HG02938 (cell line): ENCODE measurements around the gene RGPD8.
"Not testable (repeated sequence)": the region's sequence is repeated elsewhere in the genome, so short reads cannot be mapped to it uniquely, and the experiment has no call there.

Source experiments
- ATAC-seq: cut with Tn5 transposase; IDR thresholded peaks from one replicate; pipeline ENCODE4 v1.9.1; 2021; ENCODE audit warnings: mild to moderate bottlenecking, moderate library complexity; ENCODE audit not compliant: unreplicated experiment

Gene RGPD8

DNA sequence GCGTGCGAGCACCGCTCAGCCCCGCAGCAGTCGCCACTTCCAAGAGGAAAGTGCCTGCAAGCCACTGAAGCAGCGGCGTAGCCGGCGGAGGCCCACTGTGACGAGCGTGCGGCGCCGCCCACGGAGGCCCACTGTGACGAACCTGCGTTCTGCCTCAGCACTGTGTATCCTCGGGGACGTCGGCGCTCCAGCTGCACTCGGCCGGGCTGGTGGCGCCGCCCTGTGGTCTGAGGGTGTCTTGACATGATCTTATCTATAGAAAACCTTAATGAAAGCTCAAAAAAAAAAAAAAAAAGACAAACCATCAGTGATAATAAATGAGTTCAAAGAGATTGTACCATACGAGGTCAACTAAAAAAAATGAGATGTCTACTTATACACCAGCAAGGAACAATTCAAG lies at the start of gene RGPD8:
Gene RGPD8, minus strand, starts transcription at position 166 of the 400 bp plus-strand sequence. CDS start 192 bp downstream, outside the sequence.
- peak; percentile 90 for ATAC-seq

DNA sequence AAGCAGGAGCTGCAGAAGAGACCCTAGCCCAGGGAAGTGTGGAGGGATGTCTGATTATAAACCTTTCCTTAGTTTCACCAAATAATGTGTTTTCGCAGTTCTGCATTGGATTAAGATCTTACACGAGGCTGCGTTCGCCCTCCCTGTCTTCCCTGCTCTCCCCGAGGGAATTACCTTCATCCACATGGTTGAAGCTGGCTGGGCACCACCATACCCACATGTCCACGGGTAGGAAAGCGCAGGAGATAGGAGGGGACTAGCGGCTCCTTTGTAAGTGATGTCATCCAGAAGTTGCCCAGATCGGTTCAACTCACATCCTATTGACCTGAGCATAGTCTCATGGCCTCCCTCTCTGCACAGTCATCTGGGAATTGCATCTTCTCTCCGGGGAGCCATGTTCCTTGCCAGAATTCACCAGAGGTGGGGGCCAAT lies 49.6 kb upstream of the RGPD8 start:
- no peak for ATAC-seq

DNA sequence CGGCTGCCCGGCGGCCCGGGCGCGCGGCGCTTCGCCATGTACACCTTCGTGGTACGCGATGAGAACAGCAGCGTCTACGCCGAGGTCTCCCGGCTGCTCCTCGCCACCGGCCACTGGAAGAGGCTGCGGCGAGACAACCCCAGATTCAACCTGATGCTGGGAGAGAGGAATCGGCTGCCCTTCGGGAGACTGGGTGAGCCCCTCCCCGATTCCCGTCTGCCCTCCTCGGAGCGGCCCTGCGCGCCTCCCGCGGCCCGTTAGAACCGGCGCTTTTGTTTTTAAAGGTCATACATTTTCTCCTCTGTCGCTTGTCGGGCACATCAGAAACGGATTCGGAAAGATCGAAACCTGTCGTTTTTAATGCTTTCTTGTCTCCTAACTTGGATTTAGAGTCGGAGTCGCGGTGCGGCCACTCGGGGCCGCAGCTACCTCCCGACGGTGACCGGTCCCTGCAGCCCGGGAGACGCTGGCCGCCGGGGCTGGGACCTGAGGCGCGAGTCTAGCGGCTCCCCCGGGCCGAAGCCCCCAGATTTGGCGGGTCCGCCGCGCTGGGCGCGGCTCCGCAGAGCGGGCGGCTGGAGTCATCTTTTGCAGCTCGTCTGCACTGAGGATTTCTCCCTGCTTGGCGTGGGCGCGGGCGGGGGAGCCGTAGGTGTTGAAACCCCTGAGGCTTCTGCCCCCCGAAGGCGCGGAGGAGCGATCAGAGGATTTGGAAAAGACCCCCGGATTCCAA lies 49.0 kb upstream of the RGPD8 start:
- ATAC-seq, result peak; percentile 21

DNA sequence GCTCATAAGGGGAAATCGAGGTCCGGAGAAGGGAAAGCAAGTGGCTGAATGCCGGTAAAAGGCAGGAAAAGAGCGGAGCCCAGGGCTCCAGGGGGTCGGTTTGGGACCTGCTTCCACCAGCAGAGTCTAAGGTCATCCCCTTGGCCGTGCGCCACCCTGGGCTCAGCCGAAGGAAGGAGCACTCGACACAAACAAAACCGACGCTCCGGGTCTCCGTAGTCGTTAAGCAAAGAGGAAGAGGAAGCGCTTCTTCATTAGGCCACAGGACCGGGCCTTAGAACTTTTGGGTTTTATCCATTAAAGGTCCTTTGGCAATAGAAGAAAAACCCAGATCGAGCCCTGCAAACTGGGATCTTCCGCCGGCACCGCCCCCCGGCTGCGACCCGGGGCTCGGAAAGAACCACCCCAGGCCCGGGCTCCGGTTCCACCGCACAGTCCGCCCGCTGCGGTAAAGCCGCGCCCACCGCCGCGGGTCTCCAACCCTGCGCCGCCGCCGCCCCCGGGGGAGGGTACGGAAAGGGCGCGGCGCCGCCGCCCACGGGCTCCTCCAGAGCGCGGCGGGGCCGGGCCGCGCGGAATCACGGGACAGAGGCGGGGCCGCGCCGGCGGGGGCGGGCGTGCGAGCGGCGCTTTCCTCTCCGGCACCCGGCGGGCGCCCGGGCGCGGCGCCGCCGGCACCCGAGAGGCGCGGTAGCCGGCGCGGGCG lies 48.2 kb upstream of the RGPD8 start, which contains the start of gene TTL:
Gene TTL, plus strand, starts transcription at position 629 of the 706 bp plus-strand sequence. CDS start 189 bp downstream, outside the sequence.
- peak; percentile 47 for ATAC-seq

DNA sequence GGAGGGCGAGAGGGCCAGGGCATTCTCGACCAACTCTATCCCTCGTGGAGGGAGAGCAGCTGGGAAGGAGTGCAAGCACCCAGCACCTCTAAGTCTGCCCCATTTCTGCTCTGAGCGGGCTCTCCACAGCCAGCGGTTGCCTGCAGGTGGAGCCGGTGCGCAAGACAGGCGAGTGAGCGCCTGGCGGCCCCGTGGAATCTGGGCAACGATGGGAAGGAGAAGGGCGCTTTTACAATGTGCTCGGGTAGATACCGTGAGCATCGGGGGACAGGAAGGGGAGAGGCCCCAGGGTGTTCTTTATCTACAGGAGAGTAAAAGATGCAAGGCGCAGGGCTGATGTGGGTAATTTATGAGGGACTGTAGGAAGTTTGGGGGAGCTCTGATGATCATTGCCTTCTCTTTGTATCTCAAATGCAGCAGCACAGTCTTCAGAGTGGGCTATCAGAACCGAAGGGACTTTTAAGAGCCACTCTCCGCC lies 47.6 kb upstream of the RGPD8 start:
- peak; percentile 55 for ATAC-seq

DNA sequence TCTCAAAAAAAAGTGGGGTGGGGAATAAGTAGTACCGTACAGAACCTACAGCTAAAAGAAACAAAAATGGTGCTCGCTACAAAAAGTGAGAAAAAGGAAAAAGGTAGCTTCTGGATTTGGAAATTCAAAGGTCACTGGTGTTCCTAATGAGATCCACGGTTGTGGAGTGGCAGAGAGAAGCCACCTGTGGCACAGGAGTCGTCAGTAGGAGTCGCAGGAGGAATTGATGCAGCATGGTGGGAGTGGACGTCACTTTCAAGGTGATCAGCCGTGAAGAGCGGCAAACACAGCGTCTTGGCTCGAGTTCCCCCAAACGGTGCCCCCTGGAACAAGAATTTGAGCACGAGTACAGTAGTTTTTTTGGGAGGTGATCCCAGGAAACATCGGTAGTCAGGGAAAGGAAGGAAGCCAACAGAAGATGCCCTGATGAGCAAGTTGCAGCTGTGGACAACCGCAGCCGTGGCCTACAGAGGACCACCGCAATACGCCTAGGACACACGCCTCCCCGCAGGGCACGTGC lies 47.1 kb upstream of the RGPD8 start:
- no peak for ATAC-seq

DNA sequence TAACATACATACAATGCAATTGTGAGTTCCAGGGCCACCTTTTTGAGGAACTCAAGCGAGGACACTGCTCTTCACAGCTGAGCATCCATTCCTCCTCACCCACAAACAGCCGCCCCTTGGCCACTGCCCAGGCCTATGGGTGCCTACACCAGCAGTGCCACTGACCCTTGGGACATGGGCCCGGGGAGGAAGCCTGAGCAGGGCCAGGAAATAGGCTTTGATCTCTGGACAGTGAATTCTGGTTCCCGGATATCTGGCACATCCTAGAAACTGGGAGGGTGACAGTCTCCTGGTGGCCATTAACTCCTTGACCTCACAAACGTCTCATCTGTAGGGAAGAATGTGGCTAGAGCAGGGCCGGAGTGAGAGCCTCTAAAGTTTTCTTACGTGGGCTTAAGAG lies 43.0 kb upstream of the RGPD8 start:
- no peak for ATAC-seq

DNA sequence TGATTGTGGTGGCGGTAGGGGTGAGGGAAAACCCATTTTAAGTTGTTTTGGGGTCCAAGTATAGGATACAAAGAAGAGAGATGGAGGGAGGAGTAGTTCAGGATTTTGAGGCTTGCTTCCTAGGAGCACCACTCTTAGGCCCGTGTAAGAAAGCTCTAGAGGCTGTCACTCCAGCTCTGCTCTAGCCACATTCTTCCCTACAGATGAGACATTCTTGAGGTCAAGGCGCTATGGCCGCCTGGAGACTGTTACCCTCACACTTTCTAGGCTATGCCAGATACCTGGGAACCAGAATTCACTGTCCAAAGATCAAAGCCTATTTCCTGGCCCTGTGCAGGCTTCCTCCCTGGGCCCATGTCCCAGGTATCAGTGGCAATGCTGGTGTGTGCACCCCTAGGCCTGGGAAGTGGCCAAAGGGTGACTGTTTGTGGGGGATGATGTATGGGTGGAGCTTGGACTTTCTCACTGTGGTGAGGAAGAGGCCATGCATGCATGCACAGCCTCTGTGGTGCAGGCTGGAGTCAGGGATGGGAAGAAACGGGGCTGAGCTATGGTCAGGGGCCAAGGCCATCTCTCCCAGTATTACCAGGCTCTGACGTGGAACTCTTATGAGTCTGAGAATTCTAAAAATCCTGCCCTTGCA lies 41.5 kb upstream of the RGPD8 start:
- ATAC-seq, result no peak

DNA sequence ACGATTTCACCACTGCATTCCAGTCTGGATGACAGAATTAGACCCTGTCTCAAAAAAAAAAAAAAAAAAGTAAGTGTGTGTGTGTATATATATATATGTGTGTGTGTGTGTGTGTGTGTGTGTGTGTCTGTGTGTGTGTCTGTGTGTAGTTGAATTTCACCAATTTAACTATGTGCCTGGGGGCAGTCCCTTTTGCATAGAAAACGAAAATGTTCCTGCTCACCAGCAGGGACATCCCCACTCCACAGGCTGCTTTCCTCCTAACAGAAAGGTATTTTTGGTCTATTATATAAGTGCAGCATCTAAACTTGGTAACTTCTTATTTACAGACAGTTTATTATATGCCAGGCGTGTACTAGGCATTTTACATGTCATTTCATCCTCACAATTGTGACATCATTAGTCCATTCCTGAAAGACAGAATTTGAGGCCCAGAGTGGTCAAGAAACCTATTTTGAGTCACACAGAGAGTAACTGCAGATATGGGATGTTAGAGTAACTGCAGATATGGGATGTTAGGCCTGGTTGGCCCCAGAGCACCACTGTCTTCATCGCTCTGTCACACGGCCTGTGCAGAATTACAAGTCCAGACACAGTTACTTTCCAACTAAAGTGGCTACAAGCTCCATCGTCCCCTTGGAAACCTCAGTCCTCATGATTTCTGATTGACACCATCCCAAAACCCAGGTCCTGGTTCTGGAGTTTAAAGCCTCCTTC lies 39.3 kb upstream of the RGPD8 start:
- ATAC-seq, result no peak

DNA sequence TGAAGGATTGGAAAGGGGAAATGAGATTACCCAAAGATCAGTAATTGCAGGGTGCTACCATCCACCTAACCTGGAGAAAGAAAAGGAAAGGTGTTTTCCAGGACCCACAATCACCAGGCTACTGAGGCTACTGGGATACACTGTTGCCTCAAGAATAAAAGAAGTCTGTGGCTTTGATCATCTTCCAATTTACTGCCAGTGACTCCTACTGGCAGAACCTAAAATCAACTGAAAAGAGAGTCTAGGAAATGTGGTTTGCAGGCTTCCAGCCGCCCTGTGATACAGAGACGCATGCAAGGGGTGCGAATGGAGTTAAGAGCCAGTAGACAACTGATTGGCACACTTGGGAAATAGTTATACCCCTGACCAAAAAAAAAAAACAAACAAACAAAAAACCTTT lies 31.9 kb upstream of the RGPD8 start:
- ATAC-seq, result no peak

DNA sequence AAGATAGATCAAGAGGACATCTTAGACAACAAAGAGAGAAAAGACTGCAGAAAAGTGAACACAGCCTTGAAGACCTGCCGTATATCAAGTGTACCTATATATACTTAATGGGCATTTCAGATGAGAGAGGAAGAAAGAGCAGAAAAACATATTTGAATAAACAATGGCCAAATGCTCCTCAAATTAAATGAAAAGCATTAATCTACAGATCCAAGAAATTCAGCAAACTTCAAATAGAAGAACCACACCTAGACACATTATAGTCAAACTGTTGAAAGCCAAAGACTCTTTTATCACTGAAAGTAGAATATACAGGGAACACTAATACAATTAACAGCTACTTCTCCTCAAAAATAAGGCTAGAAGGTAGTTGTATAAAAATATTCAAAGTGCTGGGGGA lies 29.8 kb upstream of the RGPD8 start:
- ATAC-seq, result no peak

DNA sequence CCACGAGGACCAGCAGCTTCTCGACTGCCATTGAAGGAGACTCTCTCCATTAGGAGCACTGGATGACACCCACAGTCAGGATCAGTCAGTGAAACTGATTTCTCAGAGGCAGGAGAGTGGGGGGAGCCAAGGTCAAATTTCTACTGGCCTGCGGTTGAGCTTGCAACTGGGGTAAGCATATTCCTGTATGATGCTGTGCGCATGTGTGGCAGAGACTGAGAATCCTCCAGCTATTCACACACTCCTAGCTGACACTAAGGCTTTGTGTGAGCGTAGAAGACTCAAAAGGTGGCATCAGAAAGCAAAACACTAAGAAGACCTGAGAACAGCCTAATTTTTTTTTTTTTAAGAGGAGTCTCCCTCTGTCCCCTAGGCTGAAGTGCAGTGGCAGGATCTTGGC lies 28.7 kb upstream of the RGPD8 start:
- no peak for ATAC-seq

DNA sequence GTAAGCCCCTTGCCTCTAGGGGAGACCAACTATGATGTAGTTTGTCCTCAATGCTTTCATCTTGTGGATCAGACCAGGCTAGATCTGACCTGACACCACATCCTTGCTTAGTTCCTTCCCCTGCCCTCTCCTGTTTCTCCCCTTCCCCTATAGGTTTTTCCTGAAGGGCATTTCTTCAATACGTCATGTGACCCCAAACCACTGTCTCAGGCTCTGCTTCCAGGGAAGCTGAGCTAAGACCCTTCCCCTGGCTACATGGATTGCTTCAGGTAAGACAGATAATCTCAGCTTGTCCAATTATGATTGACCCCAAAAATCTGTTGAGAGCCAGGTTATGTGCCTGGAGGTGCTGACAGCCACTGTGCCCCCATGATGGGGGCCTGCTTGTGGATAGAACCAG lies 25.9 kb upstream of the RGPD8 start:
- no peak for ATAC-seq

DNA sequence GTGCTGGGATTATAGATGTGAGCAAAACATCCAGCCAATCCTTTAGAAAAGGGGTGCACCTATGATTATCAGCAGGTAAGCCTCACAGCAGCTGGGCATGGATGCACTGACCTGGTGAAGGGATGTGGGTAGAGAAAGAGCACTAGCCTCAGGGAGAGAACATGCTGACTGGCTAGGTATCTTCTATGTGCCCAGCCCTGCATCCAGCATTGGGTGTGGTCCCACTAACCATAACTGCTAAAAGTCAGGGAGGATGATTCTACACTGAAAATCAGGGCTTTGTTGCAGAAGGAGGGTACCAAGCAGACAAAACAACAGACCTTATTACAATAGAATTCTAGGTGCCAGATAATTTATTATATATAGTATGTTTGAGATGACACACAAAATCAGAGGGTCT lies 21.1 kb upstream of the RGPD8 start:
- no peak for ATAC-seq

DNA sequence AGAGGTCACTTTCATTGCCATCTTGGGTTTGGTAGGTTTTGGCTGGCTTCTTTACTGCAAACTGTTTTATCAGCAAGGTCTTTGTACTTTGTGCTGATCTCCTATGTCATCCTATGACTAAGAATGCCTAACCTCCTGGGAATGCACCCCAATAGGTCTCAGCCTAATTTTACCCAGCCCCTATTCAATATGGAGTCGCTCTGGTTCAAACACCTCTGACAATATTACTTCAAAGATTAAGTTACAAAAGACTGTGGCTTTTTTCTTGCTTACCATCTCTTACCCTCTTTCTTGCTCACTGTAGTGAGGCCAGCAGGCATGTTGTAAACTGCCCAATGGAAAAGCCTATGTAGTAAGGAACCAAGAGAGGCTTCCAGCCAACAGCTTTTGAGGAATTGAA lies 17.9 kb upstream of the RGPD8 start:
- ATAC-seq, result no peak

DNA sequence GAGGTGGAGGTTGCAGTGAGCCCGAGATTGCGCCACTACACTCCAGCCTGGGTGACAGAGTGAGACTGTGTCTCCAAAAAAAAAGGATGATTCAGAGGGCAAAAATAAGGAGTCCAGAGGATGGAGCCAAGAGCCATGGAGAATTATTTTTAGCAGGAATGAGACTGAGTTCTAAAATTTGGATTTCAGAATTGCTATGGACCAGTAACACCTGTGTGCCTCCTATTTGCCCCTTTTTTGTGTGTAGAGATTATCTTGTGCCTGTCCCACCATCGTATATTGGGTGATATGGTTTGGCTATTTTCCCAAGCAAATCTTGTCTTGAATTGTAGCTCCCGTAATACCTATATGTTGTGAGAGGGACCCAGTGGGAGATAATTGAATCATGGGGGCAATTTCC lies 16.4 kb upstream of the RGPD8 start:
- no peak for ATAC-seq

DNA sequence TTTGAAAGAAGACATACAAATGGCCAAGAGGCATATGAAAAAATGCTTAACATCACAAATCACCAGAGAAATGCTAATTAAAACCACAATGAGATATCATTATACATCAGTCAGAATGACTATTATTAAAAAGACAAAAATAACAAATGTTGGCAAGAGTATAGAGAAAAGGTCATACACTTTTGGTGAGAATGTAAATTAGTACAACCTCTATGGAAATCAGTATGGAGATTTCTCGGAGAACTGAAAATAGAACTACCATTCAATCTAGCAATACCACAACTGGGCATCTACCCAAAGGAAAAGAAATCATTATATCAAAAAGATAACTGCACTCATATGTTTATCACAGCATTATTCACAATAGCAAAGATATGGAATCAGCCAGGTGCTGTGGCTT lies 10.8 kb upstream of the RGPD8 start:
- not testable (repeated sequence) for ATAC-seq

DNA sequence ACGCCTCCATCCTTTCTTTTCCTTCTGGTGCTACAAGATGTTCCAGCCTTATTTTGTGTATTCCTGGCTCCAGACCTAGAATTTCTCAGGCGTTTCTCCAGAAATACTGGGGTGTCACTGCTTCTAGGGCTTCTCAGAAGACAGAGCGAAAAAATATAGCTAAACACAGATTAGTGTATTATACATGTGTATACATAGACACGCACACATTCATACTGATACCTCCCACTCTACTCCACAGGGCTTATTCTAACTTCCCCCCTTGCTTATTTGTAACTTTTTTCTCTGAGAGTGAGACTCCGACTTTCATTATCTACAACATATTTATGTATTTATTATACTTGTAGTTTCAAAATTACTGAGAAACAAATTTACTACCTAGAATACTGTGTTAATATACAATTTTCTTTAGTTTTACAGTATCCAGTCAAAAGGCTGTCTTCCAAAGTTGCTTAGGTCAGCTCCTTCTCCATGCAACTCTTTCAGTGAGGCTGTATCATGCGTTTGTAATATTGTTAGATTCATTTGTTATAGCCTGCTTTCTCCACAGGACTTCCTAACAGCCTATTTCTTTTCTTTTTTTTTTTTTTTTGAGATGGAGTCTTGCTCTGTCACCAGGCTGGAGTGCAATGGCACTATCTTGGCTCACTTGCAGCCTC lies 5.3 kb upstream of the RGPD8 start:
- ATAC-seq, result not testable (repeated sequence)

DNA sequence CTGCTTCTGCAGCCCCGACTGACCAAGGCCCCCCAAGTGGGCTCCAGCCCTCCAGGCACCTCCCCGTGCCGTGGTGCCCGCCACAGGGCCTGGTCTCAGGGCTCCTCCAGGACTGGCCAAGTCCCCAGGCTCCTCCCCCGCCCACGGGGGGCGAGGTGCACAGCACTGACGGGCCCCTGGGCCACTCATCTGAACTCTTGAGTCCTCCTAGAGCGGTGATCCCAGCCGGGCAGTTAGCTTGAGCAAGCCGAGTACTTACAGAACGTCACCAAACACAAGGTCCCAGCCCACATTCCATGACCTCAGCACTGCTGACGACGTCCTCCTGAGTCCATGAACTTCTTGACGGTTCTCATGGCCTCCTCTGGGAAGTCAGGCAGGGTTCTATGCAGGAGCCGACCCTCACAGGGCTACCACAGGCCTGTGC lies 4.0 kb upstream of the RGPD8 start:
- not testable (repeated sequence) for ATAC-seq

DNA sequence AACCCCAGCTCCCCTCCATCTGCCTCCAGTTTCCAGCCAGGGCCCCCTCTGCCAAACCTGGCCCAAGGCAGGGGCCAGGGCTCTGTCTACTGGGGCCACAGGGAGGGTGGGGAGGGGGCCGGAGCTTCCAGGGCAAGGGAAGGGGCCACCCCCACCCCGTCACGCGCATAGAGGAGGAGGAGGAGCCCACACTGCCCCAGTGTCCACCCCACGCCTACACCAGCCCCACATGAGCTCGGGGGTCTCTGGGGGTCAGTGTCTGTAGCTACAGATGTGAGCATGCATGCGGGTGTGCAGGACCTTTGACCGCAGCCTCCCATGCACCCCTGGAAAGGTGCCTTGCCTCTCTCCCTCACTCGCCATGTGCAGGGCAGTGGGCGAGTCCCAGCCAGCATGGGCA lies 3.5 kb upstream of the RGPD8 start:
- ATAC-seq, result not testable (repeated sequence)
